A549 (cell line): ENCODE results near the gene UTS2R. TPM values are rescaled to one million over a fixed set of nuclear protein-coding genes. Genes with fewer than 3 reads are reported as not detected.

Experiments
- ATAC-seq, 2 experiments: fragments of 200-7000 bp in 1 of 2; fragments of >200 bp in 1 of 2; cut with Nextera tagmentation in 1 of 2; cut with Tn5 transposase in 1 of 2; 3 replicates each; pipeline versions ENCODE4 v1.8.0 to v1.9.1; 2018 to 2020; ENCODE audit warnings: mild to moderate bottlenecking in 1 of 2, moderate library complexity in 1 of 2
- CTCF ChIA-PET: fragments of 300-600 bp; sonication (Branson Sonifier 250); formaldehyde crosslinking; extraction: SDS; loops from one replicate; lab custom pipeline; 2021; ENCODE audit warnings: antibody characterized with exemption, inconsistent platforms; lab: Yijun Ruan, JAX
- POLR2A ChIA-PET: fragments of 350-600 bp; formaldehyde crosslinking; extraction: SDS; loops from one replicate; lab custom pipeline; 2021; ENCODE audit warnings: antibody characterized with exemption, inconsistent platforms; lab: Yijun Ruan, JAX
- DNase-seq, 2 experiments: peaks; one replicate each; pipeline versions ENCODE4 v3.0.0 to v3.0.0-alpha.2; 2011 to 2016; ENCODE audit warnings: low read depth in 1 of 2, low spot score in 1 of 2
- FAIRE-seq: peaks from 2 replicates; lab custom pipeline; 2011; peaks lifted over from hg19 to GRCh38; lab: Jason Lieb, UNC
- H3K27ac ChIP-seq, 2 experiments: fragments of >200 bp; sonication (Bioruptor Twin); formaldehyde crosslinking; 3 replicates each; pipeline ENCODE4 v1.5.1; 2016 to 2017
- H3K4me1 ChIP-seq: fragments of >200 bp; sonication (Bioruptor Twin); formaldehyde crosslinking; 3 replicates; pipeline ENCODE4 v1.6.1; 2016
- H3K4me2 ChIP-seq: fragments of >200 bp; sonication (Bioruptor Twin); formaldehyde crosslinking; 3 replicates; pipeline ENCODE4 v1.6.1; 2016
- H3K4me3 ChIP-seq: fragments of >200 bp; sonication (Bioruptor Twin); formaldehyde crosslinking; 3 replicates; pipeline ENCODE4 v1.5.1; 2016
- H3K9me3 ChIP-seq: fragments of >200 bp; sonication (Bioruptor Twin); formaldehyde crosslinking; 3 replicates; pipeline ENCODE4 v1.6.1; 2016
- CHD4 ChIP-seq: fragments of 200-600 bp; sonication (generic); IDR thresholded peaks from 2 replicates; pipeline ENCODE4 v1.6.1; 2016; ENCODE audit warnings: antibody characterized with exemption, mild to moderate bottlenecking, borderline replicate concordance
- EHF ChIP-seq: fragments of 250-450 bp; sonication (Bioruptor Pico); IDR thresholded peaks from 2 replicates; pipeline ENCODE4 v1.5.0; 2020; ENCODE audit warnings: mild to moderate bottlenecking
- EHMT2 ChIP-seq: fragments of 200-600 bp; sonication (generic); IDR thresholded peaks from 2 replicates; pipeline ENCODE4 v1.6.1; 2016; ENCODE audit warnings: antibody characterized with exemption, low read depth, mild to moderate bottlenecking, moderate library complexity
- FOXS1 ChIP-seq: fragments of 250-450 bp; sonication (Bioruptor Pico); IDR thresholded peaks from 2 replicates; pipeline ENCODE4 v1.5.0; 2020; ENCODE audit warnings: mild to moderate bottlenecking, moderate library complexity
- HDAC2 ChIP-seq: fragments of 200-600 bp; sonication (generic); IDR thresholded peaks from 2 replicates; pipeline ENCODE4 v1.6.1; 2016
- HEYL ChIP-seq: fragments of 250-450 bp; sonication (Bioruptor Pico); IDR thresholded peaks from 2 replicates; pipeline ENCODE4 v1.8.0; 2021; ENCODE audit warnings: mild to moderate bottlenecking, moderate library complexity
- HOXA7 ChIP-seq: fragments of 250-450 bp; sonication (Bioruptor Pico); IDR thresholded peaks from 2 replicates; pipeline ENCODE4 v1.5.0; 2020; ENCODE audit warnings: mild to moderate bottlenecking, moderate library complexity
- KDM1A ChIP-seq: fragments of 200-600 bp; sonication (generic); IDR thresholded peaks from 2 replicates; pipeline ENCODE4 v1.6.1; 2016; ENCODE audit warnings: low read depth, mild to moderate bottlenecking
- MAFK ChIP-seq: fragments of 450-650 bp; IDR thresholded peaks from 2 replicates; pipeline ENCODE4 v1.6.1; 2014; ENCODE audit not compliant: partially characterized antibody
- NFE2L2 ChIP-seq: fragments of 150-350 bp; conservative IDR thresholded peaks from 2 replicates; pipeline ENCODE4 v1.6.1; 2014; ENCODE audit warnings: low read length
- POLR2A ChIP-seq: IDR thresholded peaks from 2 replicates; pipeline ENCODE4 v1.6.1; 2012; ENCODE audit warnings: mild to moderate bottlenecking, low read length
- POLR2AphosphoS2 ChIP-seq: conservative IDR thresholded peaks from 2 replicates; pipeline ENCODE4 v1.6.1; 2012; ENCODE audit warnings: low read length, improper control_type of control experiment, inconsistent platforms
- RAD21 ChIP-seq, 2 experiments: fragments of >200 bp in 1 of 2; sonication (Bioruptor Twin) in 1 of 2; formaldehyde crosslinking in 1 of 2; IDR thresholded peaks in 1 of 2; conservative IDR thresholded peaks in 1 of 2; 2 replicates in 1 of 2; 3 replicates in 1 of 2; pipeline ENCODE4 v1.6.1; 2012 to 2018; ENCODE audit warnings: inconsistent platforms in 1 of 2
- RFX5 ChIP-seq: fragments of 450-650 bp; IDR thresholded peaks from 2 replicates; pipeline ENCODE4 v1.7.1; 2014; ENCODE audit warnings: antibody characterized with exemption, mild to moderate bottlenecking, moderate library complexity
- SREBF2 ChIP-seq: fragments of 450-650 bp; IDR thresholded peaks from 2 replicates; pipeline ENCODE4 v1.6.1; 2014; ENCODE audit warnings: mild to moderate bottlenecking, moderate library complexity
- ZFP36 ChIP-seq: fragments of 450-650 bp; IDR thresholded peaks from 2 replicates; pipeline ENCODE4 v1.6.1; 2014; ENCODE audit warnings: borderline replicate concordance; ENCODE audit not compliant: partially characterized antibody
- WGBS: methylation state at CpG from one replicate; pipeline ENCODE4 v1.1.6; 2017; ENCODE audit errors: missing lambda C conversion rate; 5-methylcytosine and 5-hydroxymethylcytosine counted together
- polyA plus RNA-seq, 4 experiments: library from polyadenylated mRNA; depleted of rRNA in 3 of 4; stranded (reverse); fragments of >200 nt; fragmentation: RNase III in 1 of 4; extraction: RNeasy Plus Mini Kit Qiagen cat#74134 plus additional on column Dnase treatment in 1 of 4; gene quantifications; 2 replicates in 3 of 4; 3 replicates in 1 of 4; pipeline ENCODE4 v1.2.3, GENCODE V29; 2011 to 2017
- TF ChIP-seq, protein P1 (sequence below): IDR thresholded peaks from 2 replicates; pipeline ENCODE4 v1.6.1; 2012
- TF ChIP-seq, protein P2 (sequence below): fragments of 200-600 bp; sonication (generic); IDR thresholded peaks from 2 replicates; pipeline ENCODE4 v1.6.1; 2016; ENCODE audit warnings: antibody characterized with exemption, mild to moderate bottlenecking, moderate library complexity
- TF ChIP-seq, protein P3 (sequence below): fragments of 450-650 bp; IDR thresholded peaks from 2 replicates; pipeline ENCODE4 v1.6.1; 2014; ENCODE audit warnings: antibody characterized with exemption
- TF ChIP-seq, protein P4 (sequence below): fragments of >200 bp; sonication (Bioruptor Twin); formaldehyde crosslinking; IDR thresholded peaks from 3 replicates; pipeline ENCODE4 v1.6.1; 2016

UTS2R gene
- polyA plus RNA-seq, 2 of the 4 experiments (the other 2 are of a cell fraction): not detected

DNA sequence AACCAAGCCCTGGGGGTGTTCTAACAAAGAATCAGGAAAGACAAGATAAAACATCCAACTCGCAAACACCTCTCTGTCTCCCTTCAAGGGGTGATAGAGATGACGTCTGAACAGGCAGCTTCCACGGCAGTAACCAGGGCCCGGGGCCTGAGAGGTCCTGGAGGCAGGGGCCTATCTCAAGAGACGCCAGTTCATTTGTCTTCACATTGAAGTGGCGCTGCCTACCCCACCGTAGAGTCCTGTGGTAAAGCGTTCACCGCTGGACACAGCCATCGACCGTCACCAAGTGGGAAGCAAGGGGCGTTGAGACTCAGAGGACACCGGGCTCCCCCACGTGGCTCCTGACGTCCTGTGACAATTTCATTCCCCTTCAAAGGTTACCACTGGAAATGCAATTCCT lies 21.4 kb downstream of the UTS2R start:
- 91% methylated on average over 15 of the region's 15 CpGs for WGBS
- no peaks in the 10 kb centered on the region for H3K9me3 ChIP-seq
- H3K27ac ChIP-seq: no peak overlapping the region
- no peak for ATAC-seq
- FAIRE-seq: no peak
- peaks cover 13% of the 10 kb centered on the region for H3K4me1 ChIP-seq
- H3K4me2 ChIP-seq: no peak overlapping the region
- no peak for DNase-seq
- ChIA-PET CTCF (interaction anchor here (1.2 to 1.4 kb wide), 3 partner anchors 11 to 162 kb away, joined by 3 read pairs; no protein-coding TSS in a partner anchor), POLR2A (interaction anchor here (0.5 kb wide), 1 partner anchor 24 kb away, joined by 3 read pairs; no protein-coding TSS in a partner anchor)
- no peak overlapping the region for H3K4me3 ChIP-seq
- no peak for TF ChIP-seq NFE2L2
- TF ChIP-seq KDM1A: no peak
- no peak for TF ChIP-seq EHF (CRISPR knock-in tag)
- TF ChIP-seq POLR2AphosphoS2: no peak
- TF ChIP-seq, protein P1, sequence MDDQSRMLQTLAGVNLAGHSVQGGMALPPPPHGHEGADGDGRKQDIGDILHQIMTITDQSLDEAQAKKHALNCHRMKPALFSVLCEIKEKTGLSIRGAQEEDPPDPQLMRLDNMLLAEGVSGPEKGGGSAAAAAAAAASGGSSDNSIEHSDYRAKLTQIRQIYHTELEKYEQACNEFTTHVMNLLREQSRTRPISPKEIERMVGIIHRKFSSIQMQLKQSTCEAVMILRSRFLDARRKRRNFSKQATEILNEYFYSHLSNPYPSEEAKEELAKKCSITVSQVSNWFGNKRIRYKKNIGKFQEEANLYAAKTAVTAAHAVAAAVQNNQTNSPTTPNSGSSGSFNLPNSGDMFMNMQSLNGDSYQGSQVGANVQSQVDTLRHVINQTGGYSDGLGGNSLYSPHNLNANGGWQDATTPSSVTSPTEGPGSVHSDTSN: no peak
- TF ChIP-seq FOXS1: no peak
- TF ChIP-seq, protein P2, sequence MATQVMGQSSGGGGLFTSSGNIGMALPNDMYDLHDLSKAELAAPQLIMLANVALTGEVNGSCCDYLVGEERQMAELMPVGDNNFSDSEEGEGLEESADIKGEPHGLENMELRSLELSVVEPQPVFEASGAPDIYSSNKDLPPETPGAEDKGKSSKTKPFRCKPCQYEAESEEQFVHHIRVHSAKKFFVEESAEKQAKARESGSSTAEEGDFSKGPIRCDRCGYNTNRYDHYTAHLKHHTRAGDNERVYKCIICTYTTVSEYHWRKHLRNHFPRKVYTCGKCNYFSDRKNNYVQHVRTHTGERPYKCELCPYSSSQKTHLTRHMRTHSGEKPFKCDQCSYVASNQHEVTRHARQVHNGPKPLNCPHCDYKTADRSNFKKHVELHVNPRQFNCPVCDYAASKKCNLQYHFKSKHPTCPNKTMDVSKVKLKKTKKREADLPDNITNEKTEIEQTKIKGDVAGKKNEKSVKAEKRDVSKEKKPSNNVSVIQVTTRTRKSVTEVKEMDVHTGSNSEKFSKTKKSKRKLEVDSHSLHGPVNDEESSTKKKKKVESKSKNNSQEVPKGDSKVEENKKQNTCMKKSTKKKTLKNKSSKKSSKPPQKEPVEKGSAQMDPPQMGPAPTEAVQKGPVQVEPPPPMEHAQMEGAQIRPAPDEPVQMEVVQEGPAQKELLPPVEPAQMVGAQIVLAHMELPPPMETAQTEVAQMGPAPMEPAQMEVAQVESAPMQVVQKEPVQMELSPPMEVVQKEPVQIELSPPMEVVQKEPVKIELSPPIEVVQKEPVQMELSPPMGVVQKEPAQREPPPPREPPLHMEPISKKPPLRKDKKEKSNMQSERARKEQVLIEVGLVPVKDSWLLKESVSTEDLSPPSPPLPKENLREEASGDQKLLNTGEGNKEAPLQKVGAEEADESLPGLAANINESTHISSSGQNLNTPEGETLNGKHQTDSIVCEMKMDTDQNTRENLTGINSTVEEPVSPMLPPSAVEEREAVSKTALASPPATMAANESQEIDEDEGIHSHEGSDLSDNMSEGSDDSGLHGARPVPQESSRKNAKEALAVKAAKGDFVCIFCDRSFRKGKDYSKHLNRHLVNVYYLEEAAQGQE: no peak
- no peak for TF ChIP-seq POLR2A
- TF ChIP-seq MAFK: no peak
- TF ChIP-seq, protein P3, sequence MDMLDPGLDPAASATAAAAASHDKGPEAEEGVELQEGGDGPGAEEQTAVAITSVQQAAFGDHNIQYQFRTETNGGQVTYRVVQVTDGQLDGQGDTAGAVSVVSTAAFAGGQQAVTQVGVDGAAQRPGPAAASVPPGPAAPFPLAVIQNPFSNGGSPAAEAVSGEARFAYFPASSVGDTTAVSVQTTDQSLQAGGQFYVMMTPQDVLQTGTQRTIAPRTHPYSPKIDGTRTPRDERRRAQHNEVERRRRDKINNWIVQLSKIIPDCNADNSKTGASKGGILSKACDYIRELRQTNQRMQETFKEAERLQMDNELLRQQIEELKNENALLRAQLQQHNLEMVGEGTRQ: no peak
- no peak for TF ChIP-seq HEYL (CRISPR knock-in tag)
- no peak for TF ChIP-seq EHMT2
- TF ChIP-seq HOXA7 (CRISPR knock-in tag): no peak
- TF ChIP-seq RAD21 (conservative IDR thresholded peaks at IDR 0.05 in 1 of 2, IDR thresholded peaks at IDR 0.05 in 1 of 2): no peak
- no peak for TF ChIP-seq RFX5
- no peak for TF ChIP-seq HDAC2
- TF ChIP-seq SREBF2: no peak
- TF ChIP-seq, protein P4, sequence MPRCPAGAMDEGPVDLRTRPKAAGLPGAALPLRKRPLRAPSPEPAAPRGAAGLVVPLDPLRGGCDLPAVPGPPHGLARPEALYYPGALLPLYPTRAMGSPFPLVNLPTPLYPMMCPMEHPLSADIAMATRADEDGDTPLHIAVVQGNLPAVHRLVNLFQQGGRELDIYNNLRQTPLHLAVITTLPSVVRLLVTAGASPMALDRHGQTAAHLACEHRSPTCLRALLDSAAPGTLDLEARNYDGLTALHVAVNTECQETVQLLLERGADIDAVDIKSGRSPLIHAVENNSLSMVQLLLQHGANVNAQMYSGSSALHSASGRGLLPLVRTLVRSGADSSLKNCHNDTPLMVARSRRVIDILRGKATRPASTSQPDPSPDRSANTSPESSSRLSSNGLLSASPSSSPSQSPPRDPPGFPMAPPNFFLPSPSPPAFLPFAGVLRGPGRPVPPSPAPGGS: no peak
- no peak for TF ChIP-seq CHD4

DNA sequence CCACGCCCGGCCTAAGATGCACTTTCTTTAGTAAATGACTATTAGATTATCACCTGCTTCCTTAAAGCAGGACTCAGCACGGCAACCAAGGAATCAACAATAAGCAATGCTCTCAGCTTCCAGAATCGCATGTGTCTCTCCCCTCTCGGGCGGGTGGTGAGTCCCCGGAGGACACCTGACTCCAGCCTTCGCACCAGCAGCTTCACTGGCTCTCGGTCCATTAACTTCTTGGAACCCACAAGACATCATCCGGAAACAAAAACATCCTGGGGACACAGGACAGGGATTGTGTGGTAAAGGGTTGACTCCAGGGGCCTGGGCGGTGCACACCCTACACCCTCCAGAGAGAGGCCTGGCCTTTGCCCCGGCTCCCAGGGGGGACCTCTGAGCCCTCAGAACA lies 22.7 kb downstream of the UTS2R start:
- 77% methylated on average over 12 of the region's 12 CpGs for WGBS
- ATAC-seq (no peak), FAIRE-seq (no peak)
- Histone ChIP-seq H3K4me1 (peaks cover 15% of the 10 kb centered on the region), H3K4me3 (no peak overlapping the region), H3K9me3 (no peaks in the 10 kb centered on the region), H3K27ac (no peak overlapping the region)
- POLR2A ChIA-PET: no interaction called here
- no peak for TF ChIP-seq ZFP36
- TF ChIP-seq POLR2A: no peak
- TF ChIP-seq, all 56 proteins: peak for 0
- CTCF ChIA-PET: interaction anchor here (0.7 to 2.3 kb wide), 6 partner anchors 20 to 279 kb away, joined by 3 to 9 read pairs (median 5); no protein-coding TSS in a partner anchor
- DNase-seq: no peak
- H3K4me2 ChIP-seq: no peak overlapping the region
